GM21786 (cell line): ENCODE measurements around the gene SARS1.
"Not testable (repeated sequence)": the region's sequence is repeated elsewhere in the genome, so short reads cannot be mapped to it uniquely, and the experiment has no call there.

Experiments
- ATAC-seq: cut with Tn5 transposase; IDR thresholded peaks from one replicate; pipeline ENCODE4 v1.9.1; 2021; ENCODE audit not compliant: unreplicated experiment

SARS1 gene

GRCh38 chr1:109192433-109192832, 21.3 kb upstream of the SARS1 start:
- no peak for ATAC-seq

GRCh38 chr1:109193653-109194590, 19.8 kb upstream of the SARS1 start:
- no peak for ATAC-seq

GRCh38 chr1:109197158-109198042, 16.3 kb upstream of the SARS1 start:
- ATAC-seq = no peak

- no peak for ATAC-seq
Observed at GRCh38 chr1:109198043-109198695, 15.5 kb upstream of the SARS1 start.

- no peak for ATAC-seq
Observed at GRCh38 chr1:109198745-109199144, 15.0 kb upstream of the SARS1 start.

GRCh38 chr1:109199710-109200109, 14.0 kb upstream of the SARS1 start:
- no peak for ATAC-seq

GRCh38 chr1:109201123-109201703, 12.5 kb upstream of the SARS1 start:
- no peak for ATAC-seq

GRCh38 chr1:109204484-109204883, 9.2 kb upstream of the SARS1 start:
- no peak for ATAC-seq

GRCh38 chr1:109206339-109206738, 7.4 kb upstream of the SARS1 start:
- ATAC-seq = no peak

- no peak for ATAC-seq
Observed at GRCh38 chr1:109207467-109208103, 6.1 kb upstream of the SARS1 start.

GRCh38 chr1:109208394-109208793, 5.3 kb upstream of the SARS1 start:
- ATAC-seq = no peak

- no peak for ATAC-seq
Observed at GRCh38 chr1:109208836-109209463, 4.8 kb upstream of the SARS1 start.

- no peak for ATAC-seq
Observed at GRCh38 chr1:109210058-109210457, 3.7 kb upstream of the SARS1 start.

GRCh38 chr1:109213345-109213823, 334 bp upstream of the SARS1 start:
- ATAC-seq = no peak

GRCh38 chr1:109214695-109215623, 1.2 kb downstream of the SARS1 start:
- ATAC-seq = peak; percentile 47

GRCh38 chr1:109216662-109217061, 2.9 kb downstream of the SARS1 start:
- ATAC-seq = no peak

- ATAC-seq = no peak
Observed at GRCh38 chr1:109218516-109218915, 4.8 kb downstream of the SARS1 start.

GRCh38 chr1:109221201-109221600, 7.5 kb downstream of the SARS1 start:
- ATAC-seq = not testable (repeated sequence)

- no peak for ATAC-seq
Observed at GRCh38 chr1:109225308-109225707, 11.6 kb downstream of the SARS1 start.
